Bronchial epithelial cell (primary cell): ENCODE results near the gene FGF18. TPM values are rescaled to one million over a fixed set of nuclear protein-coding genes. Genes with fewer than 3 reads are reported as not detected.

Experiments used
- DNase-seq: peaks from one replicate; pipeline ENCODE4 v3.0.0-alpha.2; 2010; ENCODE audit warnings: low read depth
- FAIRE-seq: peaks from 2 replicates; lab custom pipeline; 2011; peaks lifted over from hg19 to GRCh38; lab: Jason Lieb, UNC
- H3K27me3 ChIP-seq: 2 replicates; pipeline ENCODE4 v1.5.1; 2011; ENCODE audit warnings: low read length; ENCODE audit not compliant: control insufficient read depth, insufficient read depth
- H3K36me3 ChIP-seq: 2 replicates; pipeline ENCODE4 v1.5.1; 2011; ENCODE audit warnings: low read length; ENCODE audit not compliant: control insufficient read depth, insufficient read depth
- H3K4me3 ChIP-seq: 2 replicates; pipeline ENCODE4 v1.5.1; 2011; ENCODE audit warnings: mild to moderate bottlenecking, low read depth, low read length, control low read depth
- CTCF ChIP-seq: IDR thresholded peaks from 2 replicates; pipeline ENCODE4 v1.5.1; 2011; ENCODE audit warnings: mild to moderate bottlenecking, moderate library complexity, low read length, control low read depth, inconsistent platforms; ENCODE audit not compliant: insufficient read depth, severe bottlenecking
- total RNA-seq: library from RNA; depleted of rRNA; stranded (reverse); fragments of >200 nt; gene quantifications from 2 replicates; pipeline ENCODE4 v1.2.1, GENCODE V29; 2014

Gene FGF18
- total RNA-seq, 1 donor from 2014 or later: not detected

- no peak for FAIRE-seq
- Histone ChIP-seq H3K36me3 (no peaks in the 10 kb centered on the region), H3K4me3 (no peak overlapping the region), H3K27me3 (no peaks in the 10 kb centered on the region)
- DNase-seq: no peak
- TF ChIP-seq CTCF: no peak
Observed at GRCh38 chr5:171438738-171439137, 19.3 kb downstream of the FGF18 start.

GRCh38 chr5:171441246-171441791, 21.9 kb downstream of the FGF18 start:
- DNase-seq (no peak), FAIRE-seq (no peak)
- no peak for TF ChIP-seq CTCF
- Histone ChIP-seq H3K27me3 (no peaks in the 10 kb centered on the region), H3K4me3 (no peak overlapping the region), H3K36me3 (no peaks in the 10 kb centered on the region)

GRCh38 chr5:171442287-171443042, 23.0 kb downstream of the FGF18 start:
- DNase-seq (no peak), FAIRE-seq (peak; percentile 83)
- TF ChIP-seq CTCF: no peak
- Histone ChIP-seq H3K36me3 (no peaks in the 10 kb centered on the region), H3K4me3 (no peak overlapping the region), H3K27me3 (no peaks in the 10 kb centered on the region)

GRCh38 chr5:171444582-171444981, 25.1 kb downstream of the FGF18 start:
- TF ChIP-seq CTCF: no peak
- no peak overlapping the region for H3K4me3 ChIP-seq
- H3K27me3 ChIP-seq: no peaks in the 10 kb centered on the region
- DNase-seq: peak; percentile 80
- no peak for FAIRE-seq
- H3K36me3 ChIP-seq: no peaks in the 10 kb centered on the region

- no peaks in the 10 kb centered on the region for H3K27me3 ChIP-seq
- no peaks in the 10 kb centered on the region for H3K36me3 ChIP-seq
- FAIRE-seq (no peak), DNase-seq (no peak)
- TF ChIP-seq CTCF: no peak
- H3K4me3 ChIP-seq: no peak overlapping the region
Observed at GRCh38 chr5:171445644-171446516, 26.4 kb downstream of the FGF18 start.
